SU-DHL-6 (cell line): ENCODE data around the gene TCF12.

Experiments used
- H2AFZ ChIP-seq: fragments of 200-600 bp; sonication (generic); 2 replicates; pipeline ENCODE4 v1.6.1; 2014; ENCODE audit warnings: low read depth, mild to moderate bottlenecking, moderate library complexity, mixed read lengths, antibody characterized with exemption, low read length; ENCODE audit not compliant: severe bottlenecking
- H3F3A ChIP-seq: fragments of 200-600 bp; shearing (Covaris generic); 2 replicates; pipeline ENCODE4 v1.6.0; 2016; ENCODE audit warnings: antibody characterized with exemption, mild to moderate bottlenecking; ENCODE audit not compliant: insufficient read depth
- H3K27ac ChIP-seq: fragments of 200-600 bp; sonication (generic); 2 replicates; pipeline ENCODE4 v1.5.1; 2016; ENCODE audit warnings: low read depth, mild to moderate bottlenecking, low read length, moderate library complexity, mixed read lengths
- H3K27me3 ChIP-seq: fragments of 200-600 bp; sonication (generic), shearing (Covaris generic); 2 replicates; pipeline ENCODE4 v1.6.0; 2014; ENCODE audit warnings: mild to moderate bottlenecking, low read length
- H3K36me3 ChIP-seq: fragments of 200-600 bp; sonication (generic); 2 replicates; pipeline ENCODE4 v1.6.1; 2014; ENCODE audit warnings: mild to moderate bottlenecking, low read length, mixed read lengths
- H3K4me2 ChIP-seq: fragments of 300-600, 200-600 bp; shearing (Covaris generic), sonication (generic); 2 replicates; pipeline ENCODE4 v1.6.0; 2014; ENCODE audit warnings: low read length, low read depth, mild to moderate bottlenecking; ENCODE audit not compliant: poor library complexity, severe bottlenecking
- H3K4me3 ChIP-seq: fragments of 200-600 bp; sonication (generic); 2 replicates; pipeline ENCODE4 v1.5.1; 2014; ENCODE audit warnings: antibody characterized with exemption, low read length, mild to moderate bottlenecking, mixed read lengths; ENCODE audit not compliant: insufficient read depth, poor library complexity, severe bottlenecking
- H3K79me2 ChIP-seq: fragments of 200-600 bp; sonication (generic); 2 replicates; pipeline ENCODE4 v1.6.1; 2014; ENCODE audit warnings: mild to moderate bottlenecking, low read length, moderate library complexity; ENCODE audit not compliant: insufficient read depth
- H3K9ac ChIP-seq: fragments of 200-600 bp; sonication (generic); 2 replicates; pipeline ENCODE4 v1.7.0; 2014; ENCODE audit warnings: mild to moderate bottlenecking, low read length
- H3K9me2 ChIP-seq: fragments of 200-600 bp; sonication (generic); replicated peaks from 2 replicates; pipeline ENCODE4 v1.6.1; 2014; ENCODE audit warnings: low read length; ENCODE audit not compliant: insufficient read depth
- H3K9me3 ChIP-seq: fragments of 200-600 bp; sonication (generic); 2 replicates; pipeline ENCODE4 v1.6.1; 2014; ENCODE audit warnings: low read length, mixed read lengths; ENCODE audit not compliant: insufficient read depth
- H4K20me1 ChIP-seq: fragments of 200-600 bp; sonication (generic); 2 replicates; pipeline ENCODE4 v1.6.1; 2014; ENCODE audit warnings: low read depth, mild to moderate bottlenecking, antibody characterized with exemption, low read length, moderate library complexity, mixed read lengths
- EZH2phosphoT487 ChIP-seq: fragments of 200-600 bp; sonication (generic), shearing (Covaris generic); conservative IDR thresholded peaks from 2 replicates; pipeline ENCODE4 v1.6.1; 2018; ENCODE audit warnings: mild to moderate bottlenecking, antibody characterized with exemption, low read length, moderate library complexity, mixed read lengths
- TF ChIP-seq, protein P1 (sequence below): fragments of 200-600 bp; sonication (generic); IDR thresholded peaks from one replicate; pipeline ENCODE4 v1.5.1; 2017; ENCODE audit warnings: antibody characterized with exemption, mild to moderate bottlenecking, low read length, moderate library complexity; ENCODE audit not compliant: insufficient read depth, poor library complexity, severe bottlenecking

TCF12 gene

GRCh38 chr15:56985856-56986255, 67.4 kb downstream of the TCF12 start:
- Histone ChIP-seq H3K27me3 (no peaks in the 10 kb centered on the region), H3K9me3 (no peaks in the 10 kb centered on the region), H3K79me2 (peaks cover 49% of the 10 kb centered on the region; the same call in 1 of the 2 replicates), H3F3A (no peaks in the 10 kb centered on the region), H2AFZ (no peak overlapping the region), H3K36me3 (no peaks in the 10 kb centered on the region), H4K20me1 (no peaks in the 10 kb centered on the region), H3K4me3 (no peak overlapping the region), H3K27ac (no peak overlapping the region), H3K4me2 (no peak overlapping the region), H3K9me2 (no peaks in the 10 kb centered on the region), H3K9ac (no peak overlapping the region)
- TF ChIP-seq, protein P1, sequence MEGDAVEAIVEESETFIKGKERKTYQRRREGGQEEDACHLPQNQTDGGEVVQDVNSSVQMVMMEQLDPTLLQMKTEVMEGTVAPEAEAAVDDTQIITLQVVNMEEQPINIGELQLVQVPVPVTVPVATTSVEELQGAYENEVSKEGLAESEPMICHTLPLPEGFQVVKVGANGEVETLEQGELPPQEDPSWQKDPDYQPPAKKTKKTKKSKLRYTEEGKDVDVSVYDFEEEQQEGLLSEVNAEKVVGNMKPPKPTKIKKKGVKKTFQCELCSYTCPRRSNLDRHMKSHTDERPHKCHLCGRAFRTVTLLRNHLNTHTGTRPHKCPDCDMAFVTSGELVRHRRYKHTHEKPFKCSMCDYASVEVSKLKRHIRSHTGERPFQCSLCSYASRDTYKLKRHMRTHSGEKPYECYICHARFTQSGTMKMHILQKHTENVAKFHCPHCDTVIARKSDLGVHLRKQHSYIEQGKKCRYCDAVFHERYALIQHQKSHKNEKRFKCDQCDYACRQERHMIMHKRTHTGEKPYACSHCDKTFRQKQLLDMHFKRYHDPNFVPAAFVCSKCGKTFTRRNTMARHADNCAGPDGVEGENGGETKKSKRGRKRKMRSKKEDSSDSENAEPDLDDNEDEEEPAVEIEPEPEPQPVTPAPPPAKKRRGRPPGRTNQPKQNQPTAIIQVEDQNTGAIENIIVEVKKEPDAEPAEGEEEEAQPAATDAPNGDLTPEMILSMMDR = no peak
- no peak for TF ChIP-seq EZH2phosphoT487

- no peak overlapping the region for H3K27ac ChIP-seq
- H3F3A ChIP-seq = no peaks in the 10 kb centered on the region
- H3K9ac ChIP-seq = no peak overlapping the region
- no peak for TF ChIP-seq EZH2phosphoT487
- TF ChIP-seq, protein P1 = no peak
- no peaks in the 10 kb centered on the region for H3K9me3 ChIP-seq
- H3K36me3 ChIP-seq = no peaks in the 10 kb centered on the region
- H3K9me2 ChIP-seq = no peaks in the 10 kb centered on the region
- H2AFZ ChIP-seq = no peak overlapping the region
- H3K79me2 ChIP-seq = peaks cover 41% of the 10 kb centered on the region; the same call in 1 of the 2 replicates
- H3K27me3 ChIP-seq = no peaks in the 10 kb centered on the region
- no peak overlapping the region for H3K4me3 ChIP-seq
- no peaks in the 10 kb centered on the region for H4K20me1 ChIP-seq
- no peak overlapping the region for H3K4me2 ChIP-seq
These were observed 68.8 kb downstream of the TCF12 start for GRCh38 chr15:56987286-56987685.

DNA sequence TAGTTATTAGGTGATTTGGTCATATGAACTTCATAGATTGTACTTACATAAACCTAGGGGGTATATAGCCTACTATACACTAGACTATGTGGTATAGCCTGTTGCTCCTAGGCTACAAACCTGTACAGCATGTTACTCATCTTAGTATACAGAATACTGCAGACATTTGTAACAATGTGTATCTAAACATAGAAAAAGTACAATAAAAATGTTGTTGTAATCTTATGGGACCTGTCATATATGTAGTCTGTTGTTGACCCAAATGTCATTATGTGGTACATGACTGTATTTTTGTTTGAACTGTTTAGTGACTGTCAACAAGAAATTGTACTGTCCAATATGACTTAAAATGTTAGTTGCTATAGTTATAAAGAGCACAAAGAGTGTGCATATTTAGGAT, 69.8 kb downstream of the TCF12 start:
- Histone ChIP-seq H3K36me3 (no peaks in the 10 kb centered on the region), H3K9me2 (no peaks in the 10 kb centered on the region), H4K20me1 (no peaks in the 10 kb centered on the region), H3K9ac (no peak overlapping the region), H3K4me2 (no peak overlapping the region), H3K4me3 (no peak overlapping the region), H3K27me3 (no peaks in the 10 kb centered on the region), H2AFZ (no peak overlapping the region), H3K9me3 (no peaks in the 10 kb centered on the region), H3F3A (no peaks in the 10 kb centered on the region), H3K27ac (no peak overlapping the region), H3K79me2 (peaks cover 41% of the 10 kb centered on the region; the same call in 1 of the 2 replicates)
- TF ChIP-seq, protein P1 = no peak
- no peak for TF ChIP-seq EZH2phosphoT487
